NB4 (cell line): ENCODE results near the gene GNS.

Experiments used
- CTCF ChIP-seq: IDR thresholded peaks from one replicate; pipeline ENCODE4 v1.5.1; 2012; ENCODE audit warnings: low read depth, low read length
- POLR2A ChIP-seq: IDR thresholded peaks from 2 replicates; pipeline ENCODE4 v1.6.1; 2011; ENCODE audit warnings: mild to moderate bottlenecking; ENCODE audit not compliant: insufficient read length; ENCODE audit errors: extremely low read depth

DNA sequence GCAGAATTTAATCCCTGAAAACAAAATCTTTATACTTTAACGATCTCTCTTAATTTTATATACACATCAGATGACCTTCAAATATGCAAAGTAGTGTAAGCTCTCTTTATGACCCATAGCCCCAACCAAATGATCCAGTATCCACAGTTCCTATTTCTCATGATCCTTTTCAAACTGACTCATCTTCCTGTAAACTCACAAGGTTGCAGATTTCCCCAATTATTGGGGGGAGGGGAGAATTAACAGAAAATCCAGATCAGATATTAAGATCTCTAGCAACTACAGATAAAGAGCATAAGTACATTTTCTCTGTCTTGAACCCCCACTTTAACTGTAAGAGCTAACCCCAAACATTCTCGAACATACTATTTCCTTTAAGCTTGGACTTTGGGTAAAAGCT is 12.5 kb downstream of the GNS start:
- TF ChIP-seq CTCF (no peak), POLR2A (no peak)
